B cell (primary cell): ENCODE measurements around the gene USP7. TPM values are rescaled to one million over a fixed set of nuclear protein-coding genes. Genes with fewer than 3 reads are reported as not detected.

Source experiments
- ATAC-seq: fragments of 200-7000 bp; cut with Tn5 transposase; one replicate; pipeline ENCODE4 v1.10.0; 2021; ENCODE audit warnings: low read depth, mild to moderate bottlenecking, moderate number of reproducible peaks, moderate library complexity
- CTCF ChIA-PET: fragments of 350-600 bp; sonication (Branson Sonifier 250); formaldehyde crosslinking; loops from one replicate; lab custom pipeline; 2021; ENCODE audit warnings: antibody characterized with exemption, inconsistent platforms; lab: Charles Lee
- POLR2A ChIA-PET: fragments of 350-600 bp; sonication (Branson Sonifier 250); formaldehyde crosslinking; loops from one replicate; lab custom pipeline; 2021; ENCODE audit warnings: antibody characterized with exemption; lab: Charles Lee
- DNase-seq: peaks from one replicate; pipeline ENCODE4 v3.0.0; 2013
- H2AFZ ChIP-seq: 2 replicates; pipeline ENCODE4 v1.6.1; 2012; ENCODE audit warnings: mild to moderate bottlenecking, low read depth, low read length; ENCODE audit not compliant: insufficient read depth, poor library complexity, severe bottlenecking
- H3K27ac ChIP-seq, 2 donors: 1 replicate in 1 of 2; 2 replicates in 1 of 2; pipeline ENCODE4 v1.5.1; 2012 to 2013; ENCODE audit warnings: low read length in 2 of 2, mild to moderate bottlenecking in 2 of 2, moderate library complexity in 1 of 2
- H3K27me3 ChIP-seq, 4 experiments: fragments of 200-600 bp in 1 of 4; sonication (generic) in 1 of 4; replicated peaks in 1 of 4; 1 replicate in 2 of 4; 2 replicates in 2 of 4; pipeline versions ENCODE4 v1.6.1 to v1.7.0; 2013 to 2016; ENCODE audit warnings: low read length in 3 of 4, mild to moderate bottlenecking in 2 of 4, mixed read lengths in 1 of 4, moderate library complexity in 1 of 4; ENCODE audit not compliant: insufficient read depth in 4 of 4, control insufficient read depth in 3 of 4; ENCODE audit errors: control extremely low read depth in 1 of 4
- H3K36me3 ChIP-seq, 2 experiments: replicated peaks in 1 of 2; 1 replicate in 1 of 2; 2 replicates in 1 of 2; pipeline versions ENCODE4 v1.6.1 to v1.7.1; 2013; ENCODE audit warnings: low read length in 1 of 2; ENCODE audit not compliant: insufficient read depth in 2 of 2, control insufficient read depth in 1 of 2; ENCODE audit errors: control extremely low read depth in 1 of 2, extremely low read depth in 1 of 2
- H3K4me1 ChIP-seq, 2 donors: fragments of 200-600 bp in 1 of 2; sonication (generic) in 1 of 2; 1 replicate in 1 of 2; 2 replicates in 1 of 2; pipeline versions ENCODE4 v1.5.1 to v1.6.1; 2013 to 2017; ENCODE audit warnings: low read length in 2 of 2; ENCODE audit not compliant: control insufficient read depth in 2 of 2, insufficient read depth in 2 of 2
- H3K4me2 ChIP-seq: replicated peaks from 2 replicates; pipeline ENCODE3; 2012; ENCODE audit warnings: mild to moderate bottlenecking, low read depth, low read length; ENCODE audit not compliant: poor library complexity, severe bottlenecking
- H3K4me3 ChIP-seq, 5 experiments: fragments of 200-600 bp in 1 of 5; sonication (generic) in 1 of 5; 1 replicate in 3 of 5; 2 replicates in 2 of 5; pipeline versions ENCODE4 v1.5.1 to v1.7.0; 2011 to 2016; ENCODE audit warnings: low read length in 4 of 5, mild to moderate bottlenecking in 4 of 5, low read depth in 2 of 5, control low read depth in 1 of 5, moderate library complexity in 1 of 5; ENCODE audit not compliant: insufficient read depth in 1 of 5; ENCODE audit errors: control extremely low read depth in 1 of 5, extremely low read depth in 1 of 5
- H3K79me2 ChIP-seq: fragments of 200-600 bp; sonication (generic); one replicate; pipeline ENCODE4 v1.6.0; 2016; ENCODE audit warnings: low read length; ENCODE audit not compliant: control insufficient read depth, insufficient read depth
- H3K9ac ChIP-seq: fragments of 200-600 bp; sonication (generic); 2 replicates; pipeline ENCODE4 v1.6.1; 2017; ENCODE audit warnings: mild to moderate bottlenecking, low read length, moderate library complexity
- H3K9me3 ChIP-seq, 3 donors: one replicate each; pipeline versions ENCODE4 v1.6.1 to v1.7.1; 2013; ENCODE audit warnings: low read length in 2 of 3; ENCODE audit not compliant: control insufficient read depth in 2 of 3, insufficient read depth in 1 of 3; ENCODE audit errors: control extremely low read depth in 1 of 3
- H4K20me1 ChIP-seq: 2 replicates; pipeline ENCODE4 v1.6.0; 2012; ENCODE audit warnings: mild to moderate bottlenecking, low read length; ENCODE audit not compliant: insufficient read depth, control insufficient read depth, poor library complexity, severe bottlenecking
- H3K27ac Mint-ChIP-seq: one replicate; pipeline ENCODE4 v1.8.0; 2021; ENCODE audit warnings: mixed read lengths
- H3K27me3 Mint-ChIP-seq: one replicate; pipeline ENCODE4 v1.8.0; 2021; ENCODE audit warnings: mixed read lengths
- H3K4me1 Mint-ChIP-seq: one replicate; pipeline ENCODE4 v1.8.0; 2021; ENCODE audit warnings: mixed read lengths
- H3K4me3 Mint-ChIP-seq: one replicate; pipeline ENCODE4 v1.8.0; 2021; ENCODE audit warnings: mixed read lengths
- H3K9me3 Mint-ChIP-seq: one replicate; pipeline ENCODE4 v1.8.0; 2022; ENCODE audit warnings: mixed read lengths; ENCODE audit not compliant: insufficient read depth
- CTCF ChIP-seq: fragments of 200-600 bp; IDR thresholded peaks from one replicate; pipeline ENCODE4 v1.8.0; 2022; ENCODE audit warnings: antibody characterized with exemption, mild to moderate bottlenecking
- EZH2 ChIP-seq: IDR thresholded peaks from 2 replicates; pipeline ENCODE4 v1.6.1; 2012; ENCODE audit warnings: borderline replicate concordance, low read depth, mild to moderate bottlenecking, moderate library complexity, low read length; ENCODE audit not compliant: insufficient read depth, poor library complexity, severe bottlenecking
- WGBS: methylation state at CpG from one replicate; pipeline ENCODE4 v1.1.5; 2013; ENCODE audit warnings: missing lambda C conversion rate; ENCODE audit not compliant: insufficient coverage; 5-methylcytosine and 5-hydroxymethylcytosine counted together
- intact Hi-C: fragments of 100-400 bp; cut with micrococcal nuclease; formaldehyde crosslinking; loops from one replicate; pipeline ENCODE4 v1.10.0; 2022
- polyA plus RNA-seq: library from polyadenylated mRNA; depleted of rRNA; stranded (reverse); fragments of >200 nt; gene quantifications from 2 replicates; pipeline ENCODE4 v1.2.3, GENCODE V29; 2012
- total RNA-seq, 2 donors: library from RNA; stranded (reverse); fragments of 120-200 nt in 1 of 2; gene quantifications; 1 replicate in 1 of 2; 2 replicates in 1 of 2; pipeline versions ENCODE4 v1.2.3 to v1.2.4, GENCODE V29; 2013 to 2022

USP7 gene
- total and polyA plus RNA-seq, 2 donors (not counting 1 experiment from before 2014, with no cell fraction given): 27.4 to 223 TPM

GRCh38 chr16:8887952-8888560 lies 75.7 kb downstream of the USP7 start:
- WGBS: 91% methylated on average over 16 of the region's 16 CpGs
- peaks cover 9% of the 10 kb centered on the region for H3K27me3 Mint-ChIP-seq
- peaks cover 0 to 7% (median 3%) of the 10 kb centered on the region in 4 experiments for H3K27me3 ChIP-seq
- no peak overlapping the region for H3K4me3 Mint-ChIP-seq
- peaks cover 3% of the 10 kb centered on the region for H3K79me2 ChIP-seq
- no peak for ATAC-seq
- CTCF ChIA-PET: interaction anchor here (4.5 kb wide), 1 partner anchor 7 kb away, joined by 46 read pairs; the partner anchor contains the start of gene LITAFD
- H4K20me1 ChIP-seq: peaks cover 50% of the 10 kb centered on the region
- H3K9me3 ChIP-seq: peaks cover 0 to 3% (median 0%) of the 10 kb centered on the region in 3 donors
- no peak overlapping the region for H3K9ac ChIP-seq
- no peak overlapping the region for H3K4me3 ChIP-seq
- POLR2A ChIA-PET: no interaction called here
- peaks cover 45% of the 10 kb centered on the region for H3K4me1 Mint-ChIP-seq
- H3K4me1 ChIP-seq: peaks cover 18 to 41% of the 10 kb centered on the region in 2 donors
- H3K4me2 ChIP-seq: no peak overlapping the region
- H3K27ac ChIP-seq: no peak overlapping the region
- TF ChIP-seq EZH2 (no peak), CTCF (no peak)
- H3K9me3 Mint-ChIP-seq: peaks cover 3% of the 10 kb centered on the region
- no peak overlapping the region for H3K27ac Mint-ChIP-seq
- DNase-seq: no peak
- intact Hi-C loops: no loop called here
- peaks cover 0 to 17% of the 10 kb centered on the region in 2 experiments for H3K36me3 ChIP-seq
- no peak overlapping the region for H2AFZ ChIP-seq

- WGBS: 97% methylated on average over 6 of the region's 6 CpGs
- ChIA-PET POLR2A (no interaction called here), CTCF (interaction anchor here (1.2 kb wide), 1 partner anchor 96 kb away, joined by 3 read pairs; no protein-coding TSS in a partner anchor)
- Histone ChIP-seq H3K36me3 (peaks cover 0 to 12% of the 10 kb centered on the region in 2 experiments), H3K9ac (no peak overlapping the region), H3K4me3 (no peak overlapping the region), H2AFZ (no peak overlapping the region), H3K4me2 (no peak overlapping the region), H4K20me1 (peaks cover 47% of the 10 kb centered on the region), H3K27ac (no peak overlapping the region), H3K27me3 (peaks cover 0 to 8% (median 4%) of the 10 kb centered on the region in 4 experiments), H3K9me3 (peaks cover 0 to 3% (median 0%) of the 10 kb centered on the region in 3 donors), H3K4me1 (peaks cover 17 to 36% of the 10 kb centered on the region in 2 donors), H3K79me2 (peaks cover 3% of the 10 kb centered on the region)
- peaks cover 12% of the 10 kb centered on the region for H3K27me3 Mint-ChIP-seq
- ATAC-seq (no peak), DNase-seq (no peak)
- peaks cover 38% of the 10 kb centered on the region for H3K4me1 Mint-ChIP-seq
- peak overlapping the region; percentile 27 for H3K27ac Mint-ChIP-seq
- no peak overlapping the region for H3K4me3 Mint-ChIP-seq
- intact Hi-C loops: no loop called here
- no peak for TF ChIP-seq EZH2
- no peak for TF ChIP-seq CTCF
- peaks cover 3% of the 10 kb centered on the region for H3K9me3 Mint-ChIP-seq
Measured at GRCh38 chr16:8887431-8887765, 76.3 kb downstream of the USP7 start.
